Neutrophil (primary cell): Measurements from ENCODE around the gene MTFMT.

Experiments used
- H3K27ac ChIP-seq: fragments of 200-600 bp; sonication (generic); 2 replicates; pipeline ENCODE4 v1.5.1; 2016; ENCODE audit warnings: mild to moderate bottlenecking, moderate library complexity
- H3K27me3 ChIP-seq: fragments of 200-600 bp; sonication (generic); 2 replicates; pipeline ENCODE4 v1.6.0; 2016; ENCODE audit warnings: mild to moderate bottlenecking
- H3K36me3 ChIP-seq: fragments of 200-600 bp; sonication (generic); 2 replicates; pipeline ENCODE4 v1.5.1; 2017
- H3K4me1 ChIP-seq, 2 experiments: fragments of 200-600 bp in 1 of 2; sonication (generic) in 1 of 2; 1 replicate in 1 of 2; 2 replicates in 1 of 2; pipeline versions ENCODE4 v1.5.1 to v1.6.1; 2013 to 2016; ENCODE audit warnings: low read depth in 1 of 2, low read length in 1 of 2, mild to moderate bottlenecking in 1 of 2, moderate library complexity in 1 of 2; ENCODE audit not compliant: control insufficient read depth in 1 of 2, insufficient read depth in 1 of 2
- H3K4me3 ChIP-seq, 2 experiments: fragments of 200-600 bp in 1 of 2; sonication (generic) in 1 of 2; 1 replicate in 1 of 2; 2 replicates in 1 of 2; pipeline ENCODE4 v1.5.1; 2013 to 2016; ENCODE audit warnings: low read depth in 1 of 2, low read length in 1 of 2, mild to moderate bottlenecking in 1 of 2, moderate library complexity in 1 of 2
- H3K9me3 ChIP-seq: fragments of 200-600 bp; sonication (generic); 2 replicates; pipeline ENCODE4 v1.5.1; 2016
- CTCF ChIP-seq: fragments of 200-600 bp; sonication (generic); IDR thresholded peaks from 2 replicates; pipeline ENCODE4 v1.5.1; 2016; ENCODE audit warnings: antibody characterized with exemption

MTFMT gene

GRCh38 chr15:65058394-65059368 lies 29.2 kb upstream of the MTFMT start:
- peaks cover 16% of the 10 kb centered on the region for H3K27me3 ChIP-seq
- H3K36me3 ChIP-seq: no peaks in the 10 kb centered on the region
- H3K4me1 ChIP-seq: no peaks in the 10 kb centered on the region
- H3K27ac ChIP-seq: no peak overlapping the region
- no peaks in the 10 kb centered on the region for H3K9me3 ChIP-seq
- H3K4me3 ChIP-seq: no peak overlapping the region
- TF ChIP-seq CTCF: no peak

DNA sequence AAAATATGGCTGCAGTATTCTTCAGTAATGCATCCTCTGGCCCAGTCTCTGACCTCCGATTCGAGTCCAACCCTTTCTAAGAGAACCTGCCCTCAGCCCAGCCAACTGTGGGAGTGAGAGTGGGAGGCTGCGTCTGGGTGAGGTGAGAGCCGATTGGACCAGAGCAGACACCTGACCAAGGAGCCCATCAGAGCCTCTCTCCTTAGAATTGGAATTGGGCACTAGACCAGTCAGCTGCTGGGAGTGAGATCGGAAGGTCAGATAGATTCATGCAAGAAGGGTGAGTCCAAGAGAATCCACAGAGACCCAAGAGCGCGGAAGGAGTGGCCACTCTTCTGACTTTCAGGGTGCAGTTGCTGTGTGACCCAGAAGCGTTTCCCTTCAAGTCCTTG lies 28.1 kb upstream of the MTFMT start:
- H3K27ac ChIP-seq: no peak overlapping the region
- H3K9me3 ChIP-seq: no peaks in the 10 kb centered on the region
- no peaks in the 10 kb centered on the region for H3K36me3 ChIP-seq
- TF ChIP-seq CTCF: no peak
- H3K27me3 ChIP-seq: peaks cover 14% of the 10 kb centered on the region
- H3K4me1 ChIP-seq: no peaks in the 10 kb centered on the region
- no peak overlapping the region for H3K4me3 ChIP-seq

GRCh38 chr15:65056868-65057548 lies 27.6 kb upstream of the MTFMT start:
- H3K27ac ChIP-seq: no peak overlapping the region
- H3K27me3 ChIP-seq: peaks cover 14% of the 10 kb centered on the region
- no peaks in the 10 kb centered on the region for H3K4me1 ChIP-seq
- no peaks in the 10 kb centered on the region for H3K9me3 ChIP-seq
- H3K4me3 ChIP-seq: no peak overlapping the region
- TF ChIP-seq CTCF: no peak
- no peaks in the 10 kb centered on the region for H3K36me3 ChIP-seq

DNA sequence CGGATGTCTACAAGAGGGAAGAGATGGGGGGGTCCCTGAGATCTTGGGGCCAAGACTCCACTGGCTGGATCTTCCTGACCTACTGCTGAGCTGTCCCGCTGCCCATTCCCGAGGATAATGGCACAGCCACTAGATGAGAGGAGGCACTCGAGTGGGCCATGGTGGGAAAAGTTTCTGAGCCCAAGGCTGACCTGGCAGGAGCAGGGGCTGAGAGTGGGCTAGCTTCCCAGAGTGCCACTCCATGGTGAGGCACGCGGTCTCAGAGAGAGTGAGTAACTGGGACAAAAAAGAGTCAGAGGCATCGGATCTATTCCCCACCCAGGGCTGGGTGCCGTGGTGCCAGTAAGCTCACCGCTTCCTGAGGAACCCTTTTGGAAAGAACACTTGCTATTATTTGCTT lies 26.7 kb upstream of the MTFMT start:
- Histone ChIP-seq H3K9me3 (no peaks in the 10 kb centered on the region), H3K27me3 (peaks cover 14% of the 10 kb centered on the region), H3K4me3 (no peak overlapping the region), H3K4me1 (no peaks in the 10 kb centered on the region), H3K27ac (no peak overlapping the region), H3K36me3 (no peaks in the 10 kb centered on the region)
- no peak for TF ChIP-seq CTCF

- no peak overlapping the region for H3K4me3 ChIP-seq
- peaks cover 13% of the 10 kb centered on the region for H3K27me3 ChIP-seq
- TF ChIP-seq CTCF: no peak
- H3K27ac ChIP-seq: no peak overlapping the region
- H3K36me3 ChIP-seq: no peaks in the 10 kb centered on the region
- H3K4me1 ChIP-seq: peaks cover 2 to 3% of the 10 kb centered on the region in 2 experiments
- no peaks in the 10 kb centered on the region for H3K9me3 ChIP-seq
Observed at GRCh38 chr15:65055201-65055870, 25.9 kb upstream of the MTFMT start.
